ENCODE measurements around the gene ST8SIA2. TPM values are rescaled to one million over a fixed set of nuclear protein-coding genes. Genes with fewer than 3 reads are reported as not detected.
A peak's percentile ranks its signal among the peaks of the same experiment; 100 is the strongest.

ST8SIA2 gene
- total RNA-seq, 1 donor from 2014 or later, result 13.6 TPM

GRCh38 chr15:92499731-92500530, 106.2 kb downstream of the ST8SIA2 start:
- H3K36me3 ChIP-seq, result no peaks in the 10 kb centered on the region
- Mint-ChIP-seq H3K9me3 (no peaks in the 10 kb centered on the region), H3K4me3 (peak overlapping the region; percentile 63), H3K27me3 (ENCODE audit: insufficient read depth, low read depth) (peaks cover 9% of the 10 kb centered on the region), H3K27ac (peak overlapping the region; percentile 86), H3K4me1 (peaks cover 42% of the 10 kb centered on the region), H3K36me3 (no peaks in the 10 kb centered on the region)
- no peaks in the 10 kb centered on the region for H4K20me1 ChIP-seq (ENCODE audit: low read depth)
- H3K4me1 ChIP-seq, result peaks cover 35% of the 10 kb centered on the region
- H3K79me2 ChIP-seq (ENCODE audit: low read depth), result no peaks in the 10 kb centered on the region
- H3K4me3 ChIP-seq, result no peak overlapping the region
- no peak overlapping the region for H3K27ac ChIP-seq
- H2AFZ ChIP-seq (replicated peaks), result no peak overlapping the region
- DNase-seq (ENCODE audit: low spot score), result no peak
- no peaks in the 10 kb centered on the region for H3F3A ChIP-seq (ENCODE audit: low read depth)
- H3K27me3 ChIP-seq, result no peaks in the 10 kb centered on the region
- no peaks in the 10 kb centered on the region for H3K9me3 ChIP-seq (ENCODE audit: low read depth)
- no peak for TF ChIP-seq CTCF (IDR thresholded peaks at IDR 0.05)
- no peak for TF ChIP-seq EZH2 (IDR thresholded peaks at IDR 0.05)
- TF ChIP-seq EZH2phosphoT487 (IDR thresholded peaks at IDR 0.05), result no peak
- H3K4me2 ChIP-seq, result no peak overlapping the region
- no peak overlapping the region for H3K9ac ChIP-seq

- Histone ChIP-seq H3K27me3 (no peaks in the 10 kb centered on the region), H2AFZ (replicated peaks) (no peak overlapping the region), H3K36me3 (no peaks in the 10 kb centered on the region), H3K4me1 (peaks cover 32% of the 10 kb centered on the region), H3F3A (ENCODE audit: low read depth) (no peaks in the 10 kb centered on the region), H3K4me2 (no peak overlapping the region), H3K27ac (no peak overlapping the region), H3K4me3 (no peak overlapping the region), H3K9ac (no peak overlapping the region), H3K79me2 (ENCODE audit: low read depth) (no peaks in the 10 kb centered on the region), H3K9me3 (ENCODE audit: low read depth) (no peaks in the 10 kb centered on the region), H4K20me1 (ENCODE audit: low read depth) (no peaks in the 10 kb centered on the region)
- no peaks in the 10 kb centered on the region for H3K36me3 Mint-ChIP-seq
- peaks cover 31% of the 10 kb centered on the region for H3K4me1 Mint-ChIP-seq
- no peak overlapping the region for H3K4me3 Mint-ChIP-seq
- H3K9me3 Mint-ChIP-seq, result peaks cover 10% of the 10 kb centered on the region
- no peak for DNase-seq (ENCODE audit: low spot score)
- no peak overlapping the region for H3K27ac Mint-ChIP-seq
- peaks cover 9% of the 10 kb centered on the region for H3K27me3 Mint-ChIP-seq (ENCODE audit: insufficient read depth, low read depth)
- TF ChIP-seq CTCF (IDR thresholded peaks at IDR 0.05) (no peak), EZH2 (IDR thresholded peaks at IDR 0.05) (no peak), EZH2phosphoT487 (IDR thresholded peaks at IDR 0.05) (no peak)
Measured at GRCh38 chr15:92502336-92502735, 108.7 kb downstream of the ST8SIA2 start.

- Histone ChIP-seq H4K20me1 (ENCODE audit: low read depth) (no peaks in the 10 kb centered on the region), H3K27me3 (no peaks in the 10 kb centered on the region), H3K36me3 (no peaks in the 10 kb centered on the region), H3K79me2 (ENCODE audit: low read depth) (no peaks in the 10 kb centered on the region), H3K4me3 (no peak overlapping the region), H3K9me3 (ENCODE audit: low read depth) (peaks cover 8% of the 10 kb centered on the region), H3K4me1 (peaks cover 32% of the 10 kb centered on the region), H2AFZ (replicated peaks) (no peak overlapping the region), H3K9ac (no peak overlapping the region), H3F3A (ENCODE audit: low read depth) (no peaks in the 10 kb centered on the region), H3K4me2 (no peak overlapping the region), H3K27ac (no peak overlapping the region)
- Mint-ChIP-seq H3K36me3 (no peaks in the 10 kb centered on the region), H3K4me3 (no peak overlapping the region), H3K4me1 (peaks cover 28% of the 10 kb centered on the region), H3K27me3 (ENCODE audit: insufficient read depth, low read depth) (peaks cover 7% of the 10 kb centered on the region), H3K27ac (no peak overlapping the region), H3K9me3 (peaks cover 16% of the 10 kb centered on the region)
- no peak for DNase-seq (ENCODE audit: low spot score)
- TF ChIP-seq CTCF (IDR thresholded peaks at IDR 0.05) (no peak), EZH2phosphoT487 (IDR thresholded peaks at IDR 0.05) (no peak), EZH2 (IDR thresholded peaks at IDR 0.05) (no peak)
Measured at GRCh38 chr15:92502930-92503857, 109.5 kb downstream of the ST8SIA2 start.

Data from neural progenitor cell (in vitro differentiated cells).